ENCODE measurements around the gene PSAP.

The PSAP gene

GRCh38 chr10:71805776-71806703 is 45.0 kb downstream of the PSAP start:
- no peak for DNase-seq

GRCh38 chr10:71804077-71804476 is 47.0 kb downstream of the PSAP start:
- DNase-seq: no peak

GRCh38 chr10:71802715-71803488 is 48.1 kb downstream of the PSAP start:
- no peak for DNase-seq

- DNase-seq: no peak
Measured at GRCh38 chr10:71802235-71802634, 48.8 kb downstream of the PSAP start.

- DNase-seq: no peak
Measured at GRCh38 chr10:71801361-71801760, 49.7 kb downstream of the PSAP start.

GRCh38 chr10:71799608-71800453 is 51.2 kb downstream of the PSAP start:
- no peak for DNase-seq

- no peak for DNase-seq
Measured at GRCh38 chr10:71799112-71799511, 51.9 kb downstream of the PSAP start.

GRCh38 chr10:71798308-71798624 is 52.8 kb downstream of the PSAP start:
- no peak for DNase-seq

GRCh38 chr10:71797533-71798307 is 53.3 kb downstream of the PSAP start:
- no peak for DNase-seq

- no peak for DNase-seq
Measured at GRCh38 chr10:71796749-71797405, 54.2 kb downstream of the PSAP start.

GRCh38 chr10:71795248-71795647 is 55.8 kb downstream of the PSAP start:
- no peak for DNase-seq

- no peak for DNase-seq
Measured at GRCh38 chr10:71790749-71791440, 60.2 kb downstream of the PSAP start.

GRCh38 chr10:71789871-71790270 is 61.2 kb downstream of the PSAP start:
- no peak for DNase-seq

- DNase-seq: no peak
Measured at GRCh38 chr10:71788954-71789353, 62.1 kb downstream of the PSAP start.

- DNase-seq: no peak
Measured at GRCh38 chr10:71784679-71785272, 66.3 kb downstream of the PSAP start.

- DNase-seq: no peak
Measured at GRCh38 chr10:71783917-71784678, 67.0 kb downstream of the PSAP start.

GRCh38 chr10:71782917-71783490 is 68.0 kb downstream of the PSAP start:
- DNase-seq: no peak

GRCh38 chr10:71782221-71782916 is 68.7 kb downstream of the PSAP start:
- no peak for DNase-seq

GRCh38 chr10:71780719-71781118 is 70.3 kb downstream of the PSAP start:
- no peak for DNase-seq

Data from NCI-H524 treated with DMSO at 0.1 percent for 48 hours (cell line).